HG03066 (cell line): ENCODE measurements around the gene SEC63.
A peak's percentile ranks its signal among the peaks of the same experiment; 100 is the strongest.
"Not testable (repeated sequence)": the region's sequence is repeated elsewhere in the genome, so short reads cannot be mapped to it uniquely, and the experiment has no call there.

Experiments
- ATAC-seq: cut with Tn5 transposase; IDR thresholded peaks from one replicate; pipeline ENCODE4 v1.9.1; 2021; ENCODE audit warnings: low read depth; ENCODE audit not compliant: unreplicated experiment

SEC63 gene

DNA sequence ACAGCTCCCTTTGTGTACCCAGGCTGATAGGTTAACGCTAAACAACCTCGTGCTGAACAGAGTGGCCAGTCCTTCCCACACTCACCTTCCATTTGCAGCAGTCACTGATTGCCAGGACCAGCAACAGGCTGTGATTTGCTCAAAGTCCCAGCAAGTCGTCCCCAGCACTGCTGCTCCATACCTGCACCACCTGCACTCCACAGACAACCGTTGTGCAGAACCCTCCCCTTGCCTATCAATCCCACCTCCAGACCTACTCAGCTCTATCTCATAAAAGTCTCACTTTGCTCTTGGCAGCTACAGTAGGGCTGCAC lies 90.7 kb downstream of the SEC63 start:
- ATAC-seq = no peak

- ATAC-seq = no peak
Observed at GRCh38 chr6:107866606-107867301, 91.3 kb downstream of the SEC63 start.

DNA sequence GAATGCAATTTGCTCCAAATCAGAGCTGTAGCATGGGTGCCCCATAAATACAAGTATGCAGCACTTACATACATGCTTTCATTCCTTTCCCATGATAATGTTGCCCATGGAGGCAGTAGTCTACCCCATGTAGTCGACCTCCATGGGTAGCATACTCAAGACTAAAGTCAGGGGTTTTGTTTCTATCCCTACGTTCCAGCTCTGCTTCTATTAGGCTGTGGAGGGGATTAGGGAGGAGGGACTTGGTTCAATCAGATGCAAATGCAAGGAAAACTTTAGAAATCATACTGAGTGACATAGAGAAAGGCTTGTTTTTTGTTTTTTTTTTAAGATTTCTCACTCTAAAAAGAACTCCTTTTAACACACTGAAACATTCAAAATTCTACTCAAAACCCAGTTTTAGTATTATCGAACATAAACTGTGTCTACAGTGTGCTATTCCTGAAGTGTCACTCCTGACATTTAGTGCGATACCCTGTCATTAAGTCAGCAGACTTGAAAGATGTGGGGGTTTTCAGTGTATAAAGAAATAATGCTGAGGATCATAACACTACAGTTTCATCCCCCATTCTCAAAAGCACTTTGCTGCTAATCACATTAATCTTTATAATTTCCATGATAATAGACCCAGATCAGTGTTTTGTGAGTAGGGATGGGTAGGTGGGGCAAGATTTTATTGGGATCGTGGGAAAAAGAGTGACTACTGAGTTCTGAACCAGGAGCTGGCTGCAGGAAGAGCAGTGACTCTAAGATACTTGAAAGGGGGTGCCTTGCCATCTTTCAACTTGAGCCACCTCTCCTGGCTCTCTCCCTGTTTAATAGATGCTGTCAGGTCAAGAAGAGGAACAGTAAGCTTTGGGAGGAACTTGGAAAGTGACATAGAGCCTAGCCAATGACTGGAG lies 93.5 kb downstream of the SEC63 start:
- ATAC-seq = no peak

DNA sequence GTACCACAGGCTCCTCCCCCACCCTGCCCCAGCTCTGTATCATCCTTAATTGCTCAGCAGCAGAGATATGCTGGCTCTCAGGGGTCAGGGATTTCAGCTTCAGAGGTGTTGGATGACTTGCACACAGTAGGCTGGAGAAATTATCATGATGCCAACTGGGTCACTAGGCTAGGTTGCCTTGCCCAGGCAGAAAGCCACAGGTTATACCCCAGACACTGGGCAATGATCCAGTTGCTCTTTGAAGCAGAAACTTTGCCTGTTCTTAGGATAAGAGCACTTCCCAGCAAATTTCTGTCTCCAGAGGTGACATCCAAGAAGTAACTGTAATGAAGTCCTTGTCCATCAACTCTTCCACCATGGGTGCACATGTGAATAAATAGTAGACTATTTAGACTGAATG lies 95.6 kb downstream of the SEC63 start:
- ATAC-seq = no peak

DNA sequence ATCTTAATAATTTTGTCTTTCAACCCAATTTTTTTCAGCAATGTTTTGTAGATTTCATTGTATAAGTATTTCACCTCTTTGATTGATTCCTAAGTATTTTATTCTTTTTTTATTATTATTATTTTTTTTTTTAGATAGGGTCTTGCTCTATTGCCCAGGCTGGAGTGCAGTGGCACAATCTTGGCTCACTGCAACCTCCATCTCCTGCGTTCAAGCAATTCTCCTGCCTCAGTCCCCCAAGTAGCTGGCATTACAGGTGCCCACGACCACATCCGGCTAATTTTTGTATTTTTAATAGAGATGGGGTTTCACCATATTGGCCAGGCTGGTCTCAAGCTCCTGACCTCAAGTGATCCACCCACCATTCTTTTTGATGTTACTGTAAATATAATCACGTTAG lies 97.0 kb downstream of the SEC63 start:
- ATAC-seq = not testable (repeated sequence)

- not testable (repeated sequence) for ATAC-seq
Observed at GRCh38 chr6:107860144-107860543, 97.9 kb downstream of the SEC63 start.

- ATAC-seq = no peak
Observed at GRCh38 chr6:107853230-107853629, 104.8 kb downstream of the SEC63 start.

GRCh38 chr6:107849325-107849724 lies 108.7 kb downstream of the SEC63 start:
- ATAC-seq = no peak

GRCh38 chr6:107847844-107848802 lies 109.9 kb downstream of the SEC63 start:
- ATAC-seq = peak; percentile 76

GRCh38 chr6:107846262-107846795 lies 111.7 kb downstream of the SEC63 start:
- ATAC-seq = no peak

GRCh38 chr6:107845777-107846176 lies 112.2 kb downstream of the SEC63 start:
- no peak for ATAC-seq

GRCh38 chr6:107843400-107843799 lies 114.6 kb downstream of the SEC63 start:
- no peak for ATAC-seq

- ATAC-seq = no peak
Observed at GRCh38 chr6:107841275-107841670, 116.7 kb downstream of the SEC63 start.

DNA sequence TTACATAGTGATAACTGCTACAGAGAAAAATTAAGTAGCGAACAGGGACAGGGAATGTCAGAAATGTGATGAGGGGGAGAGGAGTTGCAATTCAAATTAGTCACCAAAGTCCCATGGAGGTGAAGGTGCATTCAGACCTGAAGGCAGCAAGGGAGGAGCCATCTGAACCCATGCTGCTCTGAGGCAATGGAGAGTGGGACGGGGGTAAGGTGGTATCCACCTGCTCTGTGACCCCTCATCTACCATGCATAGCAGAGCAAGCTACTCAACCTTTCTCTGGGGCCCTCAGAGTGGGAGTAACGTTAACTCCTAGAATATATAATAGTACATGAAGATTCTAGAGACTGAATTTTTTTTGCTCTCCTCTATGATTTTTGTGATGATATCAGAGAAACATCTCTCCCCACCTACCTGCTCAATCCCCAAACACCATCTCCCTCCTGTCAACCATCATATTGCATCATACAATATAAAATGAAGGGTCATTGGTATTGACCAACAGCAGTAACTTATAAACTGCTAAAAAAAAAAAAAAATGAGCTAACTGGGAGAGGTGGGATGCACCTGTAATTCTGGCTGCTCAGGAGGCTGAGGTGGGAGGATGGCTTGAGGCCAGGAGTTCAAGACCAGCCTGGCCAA lies 117.3 kb downstream of the SEC63 start:
- no peak for ATAC-seq

DNA sequence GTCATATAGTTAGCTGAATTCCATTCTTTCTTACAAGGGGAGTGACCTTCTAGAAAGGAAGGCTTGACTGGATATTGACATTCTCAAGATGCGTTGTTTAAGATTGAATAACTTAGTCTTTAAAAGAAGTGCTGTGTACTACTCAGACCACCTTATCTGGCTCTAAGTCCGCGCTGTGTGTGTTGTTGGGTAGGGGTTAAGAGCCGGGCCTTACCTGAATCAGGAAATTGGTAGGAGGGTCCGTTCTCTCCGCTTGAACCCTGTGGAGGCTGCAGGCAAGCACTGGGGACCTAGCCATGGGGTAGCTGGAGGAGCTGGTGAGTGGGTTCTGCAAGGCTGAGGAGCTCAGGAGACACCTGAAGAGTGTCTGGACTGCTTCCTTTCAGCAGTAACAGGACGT lies 124.9 kb downstream of the SEC63 start:
- no peak for ATAC-seq

GRCh38 chr6:107832151-107833056 lies 125.6 kb downstream of the SEC63 start:
- ATAC-seq = no peak

GRCh38 chr6:107830060-107830459 lies 127.9 kb downstream of the SEC63 start:
- no peak for ATAC-seq

GRCh38 chr6:107827541-107827940 lies 130.5 kb downstream of the SEC63 start:
- no peak for ATAC-seq

DNA sequence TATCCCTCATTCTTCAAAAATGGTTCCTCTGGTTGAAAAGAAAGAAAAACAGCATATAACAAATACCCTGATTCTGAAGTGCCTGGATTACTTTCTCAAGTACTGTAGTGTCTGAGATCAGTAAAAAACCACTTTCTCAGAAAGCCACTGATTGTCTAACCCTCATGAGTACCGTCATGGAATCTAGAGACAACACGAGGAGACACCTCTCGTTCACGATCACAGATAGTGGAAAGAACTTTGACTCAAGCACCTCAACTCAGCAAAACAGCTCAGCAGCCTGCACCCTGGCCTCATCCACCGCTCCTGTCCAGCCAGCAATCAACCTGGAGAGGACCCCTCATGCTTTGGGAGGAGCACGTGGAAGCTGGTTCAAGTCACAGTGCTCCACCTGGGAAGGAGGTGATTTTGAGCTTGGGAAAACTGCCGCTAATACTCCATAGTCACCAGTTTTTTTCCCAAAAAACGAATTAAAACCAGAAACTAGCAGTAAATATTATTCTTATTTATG lies 134.9 kb downstream of the SEC63 start:
- ATAC-seq = no peak
